ENCODE results near the gene NR5A1.

DNA sequence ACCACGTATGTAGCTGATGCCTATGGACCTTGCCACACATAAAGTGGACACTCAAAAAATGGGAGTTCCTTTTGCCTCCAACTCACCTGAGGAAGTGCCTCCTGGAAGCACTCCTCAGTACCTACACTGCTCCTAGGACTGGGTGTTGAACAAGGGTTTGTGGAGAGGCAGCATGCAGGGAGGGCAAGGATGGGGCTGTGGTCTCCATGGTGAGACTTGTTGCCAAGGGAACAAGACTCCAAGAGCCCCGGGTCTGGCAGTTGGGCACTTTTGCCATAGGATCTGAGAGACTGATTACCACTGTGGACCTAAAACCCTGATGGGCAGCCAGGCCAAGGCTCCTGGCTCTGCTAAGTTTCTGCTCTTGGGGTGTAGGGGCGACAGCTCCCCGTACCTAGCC is 6.9 kb upstream of the NR5A1 start:
- TF ChIP-seq, protein P1, sequence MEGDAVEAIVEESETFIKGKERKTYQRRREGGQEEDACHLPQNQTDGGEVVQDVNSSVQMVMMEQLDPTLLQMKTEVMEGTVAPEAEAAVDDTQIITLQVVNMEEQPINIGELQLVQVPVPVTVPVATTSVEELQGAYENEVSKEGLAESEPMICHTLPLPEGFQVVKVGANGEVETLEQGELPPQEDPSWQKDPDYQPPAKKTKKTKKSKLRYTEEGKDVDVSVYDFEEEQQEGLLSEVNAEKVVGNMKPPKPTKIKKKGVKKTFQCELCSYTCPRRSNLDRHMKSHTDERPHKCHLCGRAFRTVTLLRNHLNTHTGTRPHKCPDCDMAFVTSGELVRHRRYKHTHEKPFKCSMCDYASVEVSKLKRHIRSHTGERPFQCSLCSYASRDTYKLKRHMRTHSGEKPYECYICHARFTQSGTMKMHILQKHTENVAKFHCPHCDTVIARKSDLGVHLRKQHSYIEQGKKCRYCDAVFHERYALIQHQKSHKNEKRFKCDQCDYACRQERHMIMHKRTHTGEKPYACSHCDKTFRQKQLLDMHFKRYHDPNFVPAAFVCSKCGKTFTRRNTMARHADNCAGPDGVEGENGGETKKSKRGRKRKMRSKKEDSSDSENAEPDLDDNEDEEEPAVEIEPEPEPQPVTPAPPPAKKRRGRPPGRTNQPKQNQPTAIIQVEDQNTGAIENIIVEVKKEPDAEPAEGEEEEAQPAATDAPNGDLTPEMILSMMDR (conservative IDR thresholded peaks at IDR 0.05; ENCODE audit: low read length) = no peak
- no peak for TF ChIP-seq EZH2phosphoT487 (IDR thresholded peaks at IDR 0.05; ENCODE audit: borderline replicate concordance)
